HK-2 (cell line): ENCODE results near the gene ERC1.
"Not testable (repeated sequence)": the region's sequence is repeated elsewhere in the genome, so short reads cannot be mapped to it uniquely, and the experiment has no call there.

Experiments used
- DNase-seq: peaks from one replicate; pipeline ENCODE4 v3.0.0-alpha.2; 2018; ENCODE audit not compliant: unreplicated experiment

ERC1 gene

DNA sequence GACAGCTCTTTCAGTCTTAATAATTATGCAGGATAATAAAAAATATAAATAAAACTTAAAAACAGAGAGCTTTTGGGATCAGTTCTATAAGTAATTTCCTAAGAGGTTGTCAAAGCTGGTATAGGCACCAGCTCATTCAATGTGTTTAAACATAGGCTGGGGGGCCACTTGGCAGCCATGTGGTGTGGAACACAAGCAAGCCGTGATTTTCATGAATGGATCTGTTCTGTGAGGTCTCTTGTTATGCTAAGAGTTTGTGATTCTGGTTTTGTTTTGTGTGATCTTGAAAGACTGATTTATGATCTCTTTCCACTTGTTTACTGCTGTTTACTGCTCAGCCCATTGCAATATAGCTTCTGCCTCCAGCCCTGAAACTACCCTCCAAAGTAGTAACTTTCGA, 362.4 kb downstream of the ERC1 start:
- no peak for DNase-seq

DNA sequence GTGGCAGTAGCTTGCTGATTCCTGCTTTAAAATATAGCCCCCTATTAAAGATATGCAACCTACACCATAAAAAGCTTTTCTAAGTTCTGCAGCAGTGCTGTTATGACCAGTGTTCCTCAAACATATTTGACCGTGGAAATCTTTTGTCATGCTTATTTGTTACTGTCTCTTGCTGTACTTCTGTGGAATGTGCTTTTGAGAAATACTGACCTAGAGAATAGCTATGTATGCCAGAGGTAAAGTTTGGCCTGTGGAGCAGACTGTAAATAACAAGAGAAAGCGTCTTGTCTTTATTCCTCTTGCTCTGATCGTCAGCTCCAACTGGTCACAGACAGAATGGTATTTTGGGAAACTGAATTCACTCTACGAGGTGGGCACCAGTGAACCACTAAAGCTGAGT, 364.4 kb downstream of the ERC1 start:
- no peak for DNase-seq

DNA sequence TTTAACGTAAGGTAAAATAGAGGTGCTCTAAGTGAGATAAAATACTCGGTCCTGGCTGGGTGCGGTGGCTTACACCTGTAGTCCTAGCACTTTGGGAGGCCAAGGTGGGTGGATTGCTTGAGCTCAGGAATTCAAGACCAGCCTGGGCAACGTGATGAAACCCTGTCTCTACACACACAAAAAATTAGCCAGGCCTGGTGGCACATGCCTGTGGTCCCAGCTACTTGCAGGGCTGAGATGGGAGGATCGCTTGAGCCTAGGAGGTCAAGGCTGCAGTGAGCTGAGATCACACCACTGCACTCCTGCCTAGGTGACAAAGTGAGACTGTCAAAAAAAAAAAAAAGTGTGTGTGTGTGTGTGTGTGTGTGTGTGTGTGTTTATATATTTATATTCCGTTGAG, 364.8 kb downstream of the ERC1 start:
- not testable (repeated sequence) for DNase-seq

DNA sequence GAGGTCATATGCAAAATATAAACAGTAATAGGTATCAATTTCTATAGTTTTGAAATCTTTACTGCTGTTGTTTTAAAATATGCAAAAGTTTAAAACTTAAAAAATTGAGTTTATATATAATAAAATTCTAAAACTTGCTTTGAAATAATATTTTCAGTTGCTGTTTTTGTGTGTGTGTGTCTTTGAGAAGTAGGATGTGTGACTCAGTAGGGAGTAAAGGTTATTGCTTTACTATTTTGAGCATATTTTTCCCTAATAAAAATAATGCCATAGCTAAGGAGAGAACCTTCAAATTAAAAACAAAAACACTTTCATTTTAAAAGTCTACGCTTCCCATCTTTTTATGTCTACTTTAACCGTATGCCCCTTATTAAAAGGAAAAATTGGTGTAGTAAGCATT, 365.3 kb downstream of the ERC1 start:
- DNase-seq, result no peak

DNA sequence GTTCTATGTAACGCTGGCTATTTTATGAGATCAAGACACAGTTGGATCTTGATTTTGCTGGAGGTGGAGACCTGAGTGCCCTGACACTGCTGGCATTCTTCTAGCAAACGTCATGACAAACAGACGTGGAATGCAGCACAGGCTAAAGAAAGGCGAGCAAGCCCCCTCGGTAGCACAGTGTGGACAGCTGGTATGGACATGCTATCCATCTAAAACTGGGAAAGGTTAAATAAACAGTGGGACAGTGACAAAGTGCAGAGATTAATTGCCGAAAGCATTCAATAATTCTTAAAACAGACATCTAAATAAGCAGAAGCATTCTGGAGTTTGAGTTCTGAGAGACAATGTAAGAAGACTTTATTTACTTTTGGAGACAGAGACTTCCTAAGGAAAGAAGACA, 366.1 kb downstream of the ERC1 start:
- DNase-seq, result no peak

DNA sequence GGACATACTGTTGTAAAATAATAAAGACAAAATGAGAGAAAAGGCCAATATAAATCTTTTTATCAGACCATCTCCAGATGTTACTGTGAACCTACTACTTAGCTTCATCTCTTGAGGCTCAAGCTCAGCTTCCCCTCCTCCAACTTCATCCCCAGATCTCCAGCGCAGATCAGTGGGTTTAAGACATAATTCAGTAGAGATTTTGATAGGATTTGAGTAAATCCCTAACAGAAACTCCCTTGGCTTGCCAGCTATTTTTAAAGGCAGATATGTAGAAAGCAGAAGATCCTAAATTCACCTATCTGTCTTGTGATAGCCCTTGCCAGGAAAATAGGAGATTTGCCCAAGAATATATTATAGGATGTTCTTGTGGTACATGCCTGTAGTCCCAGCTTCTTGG, 366.7 kb downstream of the ERC1 start:
- no peak for DNase-seq

DNA sequence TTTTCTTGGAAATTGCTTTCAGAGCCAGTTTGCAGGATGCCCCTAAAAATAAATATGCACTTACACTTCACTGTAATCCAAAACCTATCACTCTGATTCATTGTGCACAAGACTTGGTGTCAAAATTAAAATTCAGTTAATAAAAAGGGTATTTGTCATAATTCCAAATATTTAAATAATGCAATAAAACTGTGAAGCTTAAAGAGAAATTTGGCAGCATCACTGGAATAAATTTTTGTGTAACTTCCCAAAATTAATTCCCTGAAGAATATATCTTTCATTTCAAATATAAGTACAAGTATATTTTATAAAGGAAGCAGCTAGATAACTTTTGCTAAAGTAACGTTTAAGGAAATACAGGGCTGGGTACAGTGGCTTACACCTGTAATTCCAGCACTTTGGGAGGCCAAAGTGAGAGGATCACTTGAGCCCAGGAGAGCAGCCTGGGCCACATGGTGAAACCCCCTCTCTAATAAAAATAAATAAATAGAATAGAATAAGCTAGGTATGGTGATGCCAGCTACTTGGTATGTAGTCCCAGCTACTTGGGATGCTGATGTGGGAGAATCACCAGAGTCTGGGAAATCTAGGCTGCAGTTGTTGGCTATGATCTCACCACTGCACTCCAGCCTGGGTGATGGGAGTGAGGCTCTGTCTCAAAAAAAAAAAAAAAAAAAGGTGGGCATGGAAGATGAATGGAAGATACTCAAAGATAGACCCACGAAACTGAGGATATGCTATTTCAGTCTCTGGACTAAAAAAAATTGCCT, 369.6 kb downstream of the ERC1 start:
- peak; percentile 41 for DNase-seq

DNA sequence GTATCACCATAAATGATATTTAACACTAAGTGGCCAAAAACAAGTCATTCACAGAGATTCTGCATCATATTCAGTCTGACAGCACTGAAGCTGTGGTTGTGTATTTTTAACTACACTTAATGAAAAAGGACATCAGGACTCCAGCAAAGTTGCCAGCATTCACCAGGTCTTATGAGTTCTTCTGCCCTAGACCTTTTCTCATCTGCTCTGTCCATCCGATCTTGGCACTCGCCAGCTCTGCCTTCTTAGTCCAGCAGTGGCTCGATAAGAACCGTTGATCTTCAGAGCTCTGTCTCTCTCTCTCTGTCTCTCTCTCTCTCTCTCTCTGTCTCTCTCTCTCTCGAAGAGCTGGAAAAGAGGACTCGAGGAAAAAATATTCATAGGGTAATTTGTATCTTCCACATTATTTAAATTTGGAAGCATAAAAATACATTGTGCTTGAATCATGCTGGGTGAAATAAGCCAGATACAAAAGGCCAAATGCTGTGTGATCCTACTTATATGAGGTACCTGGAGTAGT, 371.2 kb downstream of the ERC1 start:
- DNase-seq, result no peak

DNA sequence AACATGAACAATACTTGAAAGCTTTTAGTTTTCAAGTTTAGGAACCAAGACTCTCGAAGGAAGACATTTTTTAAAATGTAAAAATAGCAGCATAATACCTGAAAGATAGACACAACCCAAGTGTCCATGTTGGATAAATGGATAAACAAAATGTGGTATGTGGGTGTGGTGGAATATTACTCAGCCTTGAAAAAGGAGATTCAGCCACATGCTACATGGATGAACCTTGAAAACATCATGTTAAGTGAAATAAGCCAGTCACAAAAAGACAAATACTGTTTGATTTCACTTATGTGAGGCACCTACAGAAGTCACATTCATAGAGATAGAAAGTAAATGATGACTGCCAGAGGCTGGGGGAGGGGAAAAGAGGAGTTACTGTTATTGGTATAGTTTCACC, 374.7 kb downstream of the ERC1 start:
- DNase-seq, result no peak

DNA sequence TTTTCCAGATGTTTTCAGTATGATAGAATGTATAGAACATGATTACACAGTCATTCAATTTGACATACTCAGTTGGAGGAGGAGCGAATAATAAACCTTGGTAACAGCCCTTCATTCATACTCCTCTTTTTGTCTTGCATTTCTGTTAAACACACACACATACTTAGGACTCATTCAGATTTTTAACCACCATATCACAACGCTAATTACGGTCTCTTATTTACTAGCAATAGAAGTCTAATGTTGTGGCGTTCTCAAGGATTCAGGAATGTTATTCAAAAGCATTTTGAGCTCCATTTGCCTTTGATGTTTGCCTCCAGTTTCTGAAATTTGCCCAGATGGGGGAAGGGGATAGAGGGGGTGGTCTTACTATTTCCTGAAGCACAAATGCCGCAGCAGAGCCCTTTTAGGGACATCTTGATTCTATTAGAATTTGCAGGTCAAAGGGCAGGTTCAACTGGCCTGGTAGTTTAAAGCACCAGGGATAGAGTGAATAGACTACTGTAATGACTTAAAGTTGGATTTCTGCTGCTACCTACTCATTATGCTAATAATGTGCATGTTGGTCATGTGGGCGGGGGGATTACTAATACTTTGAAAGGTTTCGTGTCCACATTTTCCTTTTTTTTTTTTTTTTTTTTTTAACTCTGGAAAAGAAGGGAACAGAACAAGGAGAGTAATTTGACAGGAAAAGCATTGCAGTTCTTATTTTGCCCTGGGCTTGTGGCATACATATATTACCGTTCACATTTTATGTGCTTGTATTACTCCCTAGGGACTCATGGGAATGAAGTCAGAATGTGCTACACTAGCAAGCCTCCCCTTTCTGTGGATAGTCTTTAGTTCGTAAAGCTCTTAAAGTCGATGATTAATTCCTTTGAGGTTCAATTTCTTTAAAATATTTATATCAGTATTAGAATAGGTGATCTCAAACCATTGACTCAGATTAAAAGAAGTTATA, 376.6 kb downstream of the ERC1 start:
- no peak for DNase-seq

DNA sequence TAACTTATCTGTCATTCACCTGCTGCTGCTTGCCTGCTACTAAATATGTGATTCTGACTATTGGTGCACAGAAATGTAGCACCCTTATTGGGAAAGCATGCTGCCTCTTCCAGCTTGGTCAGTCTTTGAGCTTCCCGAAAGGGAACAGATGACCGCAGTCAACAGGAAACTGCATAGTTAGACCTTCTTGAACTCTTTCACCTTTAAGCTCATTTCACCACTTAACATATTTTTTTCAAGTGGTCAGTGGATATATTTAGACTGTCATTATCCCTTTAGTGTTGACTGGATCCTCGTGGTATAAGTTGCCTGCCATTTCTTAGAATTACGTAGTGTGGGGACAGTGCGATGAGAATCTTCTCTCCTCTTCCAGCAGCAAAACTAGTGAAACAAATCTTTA, 378.4 kb downstream of the ERC1 start:
- no peak for DNase-seq

DNA sequence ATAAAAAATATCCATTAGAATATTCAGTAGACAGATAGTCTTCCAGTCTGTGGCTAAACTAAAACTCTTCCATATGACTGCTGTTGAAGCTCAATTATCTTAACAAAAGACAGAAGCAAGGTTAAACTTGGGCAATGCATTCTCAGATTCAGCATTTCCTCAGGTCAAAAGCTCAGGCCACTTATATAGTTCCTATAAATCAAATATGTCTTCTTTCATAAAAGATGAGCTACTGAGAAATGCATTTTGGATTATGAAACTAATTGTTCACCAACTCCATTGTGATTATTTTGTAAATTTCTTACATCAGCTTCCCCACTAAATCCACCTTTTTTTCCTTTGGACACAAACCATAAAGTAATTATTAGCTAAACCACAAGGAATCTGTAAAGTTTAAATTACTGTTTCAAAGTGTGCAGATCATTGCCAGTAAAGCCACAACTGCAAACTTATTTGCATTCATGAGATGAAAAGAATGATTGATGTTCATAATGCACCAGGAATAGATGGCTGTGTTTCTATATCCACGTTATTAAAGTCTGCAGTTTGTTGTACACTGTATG, 379.0 kb downstream of the ERC1 start:
- no peak for DNase-seq

DNA sequence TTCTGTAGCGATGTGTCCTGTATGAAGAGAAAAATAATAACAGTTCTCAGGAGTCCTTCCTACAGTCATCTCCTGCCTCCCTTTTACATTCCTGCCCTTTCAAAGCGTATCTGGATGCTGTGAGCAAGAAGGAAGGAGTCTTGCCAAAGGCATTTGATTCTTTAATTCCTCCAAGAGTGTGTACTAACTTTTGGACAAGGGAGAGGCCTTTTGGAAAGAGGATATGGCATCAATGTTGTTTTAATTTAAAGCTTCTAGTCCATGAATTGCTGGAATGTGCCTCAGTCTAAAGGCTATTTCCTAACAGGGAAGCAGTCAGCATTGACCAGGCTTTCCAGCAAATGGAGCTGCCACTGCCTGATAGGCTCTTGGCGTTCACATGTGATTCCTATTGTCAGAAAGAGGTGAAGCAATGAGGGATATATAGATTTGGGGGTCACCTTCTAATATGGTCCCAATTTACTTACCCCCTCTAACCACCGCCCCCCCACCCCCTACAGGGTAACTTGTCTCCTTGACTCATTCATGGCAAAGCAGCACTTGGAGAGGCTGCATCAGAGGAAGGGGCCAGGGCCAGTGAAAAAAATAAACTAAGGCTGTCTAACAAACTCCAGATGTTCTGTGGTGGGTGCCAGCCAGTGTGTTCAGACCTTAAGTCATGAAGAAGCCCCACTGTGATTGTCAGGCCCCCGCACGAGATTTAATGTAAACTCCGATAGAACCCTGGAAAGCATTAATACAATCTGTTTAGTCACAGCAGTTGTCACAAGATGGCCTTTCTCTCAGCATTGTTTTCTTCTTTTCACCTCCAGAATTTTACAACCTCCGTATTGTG, 383.1 kb downstream of the ERC1 start:
- no peak for DNase-seq

DNA sequence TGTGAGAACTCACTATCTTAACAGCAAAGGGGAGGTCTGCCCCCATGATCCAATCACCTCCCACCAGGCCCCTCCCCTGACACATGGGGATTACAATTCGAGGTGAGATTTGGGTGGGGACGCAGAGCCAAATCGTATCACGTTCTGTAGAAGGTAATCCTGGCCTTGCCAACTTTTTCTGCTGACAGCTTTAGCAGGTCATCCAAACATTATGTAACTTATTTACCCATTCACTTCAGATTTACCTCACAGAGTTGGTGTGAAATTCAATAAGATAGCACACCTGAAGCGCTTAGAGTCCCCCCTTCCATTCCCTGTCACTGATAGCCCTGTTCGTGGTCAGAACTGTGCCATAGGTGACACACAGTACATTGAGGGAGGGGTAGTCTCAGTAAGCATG, 384.3 kb downstream of the ERC1 start:
- DNase-seq, result no peak

DNA sequence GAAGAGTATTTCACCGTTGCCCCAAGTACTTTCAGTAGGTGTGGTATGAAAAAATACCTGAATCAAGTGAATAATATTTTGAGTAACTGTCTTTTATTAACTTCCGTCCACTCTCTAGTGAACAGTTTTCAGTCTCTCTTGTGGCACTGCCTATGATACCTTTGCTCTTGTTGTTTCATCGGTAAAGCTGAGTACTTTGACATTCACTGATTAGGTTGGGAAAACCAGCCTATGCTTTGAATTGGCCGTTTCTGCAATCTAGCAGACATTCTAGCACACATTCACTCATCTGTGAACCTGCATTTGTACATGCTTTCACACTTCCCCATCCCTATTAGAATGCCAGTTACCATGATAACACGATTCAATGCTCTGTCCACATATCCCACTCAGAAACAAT, 386.1 kb downstream of the ERC1 start:
- no peak for DNase-seq

DNA sequence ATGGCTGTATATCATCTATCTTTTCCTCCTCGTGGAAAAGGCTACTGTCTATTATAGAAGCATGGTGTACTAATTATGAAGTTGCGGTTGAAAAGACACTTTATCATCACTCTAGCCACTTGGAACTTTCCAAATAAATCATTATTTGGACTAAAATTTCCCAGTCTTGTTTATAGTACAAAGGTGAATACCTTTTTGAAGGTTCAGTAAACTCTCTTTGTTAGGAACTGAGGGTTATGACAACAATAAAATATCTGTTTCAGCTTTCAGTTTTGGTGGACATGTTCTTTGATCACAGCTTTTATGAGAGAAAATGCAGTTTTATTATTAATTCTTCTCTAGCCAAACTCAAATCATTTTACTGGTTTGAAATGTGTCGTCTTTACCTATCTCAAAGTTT, 386.7 kb downstream of the ERC1 start:
- DNase-seq, result no peak

DNA sequence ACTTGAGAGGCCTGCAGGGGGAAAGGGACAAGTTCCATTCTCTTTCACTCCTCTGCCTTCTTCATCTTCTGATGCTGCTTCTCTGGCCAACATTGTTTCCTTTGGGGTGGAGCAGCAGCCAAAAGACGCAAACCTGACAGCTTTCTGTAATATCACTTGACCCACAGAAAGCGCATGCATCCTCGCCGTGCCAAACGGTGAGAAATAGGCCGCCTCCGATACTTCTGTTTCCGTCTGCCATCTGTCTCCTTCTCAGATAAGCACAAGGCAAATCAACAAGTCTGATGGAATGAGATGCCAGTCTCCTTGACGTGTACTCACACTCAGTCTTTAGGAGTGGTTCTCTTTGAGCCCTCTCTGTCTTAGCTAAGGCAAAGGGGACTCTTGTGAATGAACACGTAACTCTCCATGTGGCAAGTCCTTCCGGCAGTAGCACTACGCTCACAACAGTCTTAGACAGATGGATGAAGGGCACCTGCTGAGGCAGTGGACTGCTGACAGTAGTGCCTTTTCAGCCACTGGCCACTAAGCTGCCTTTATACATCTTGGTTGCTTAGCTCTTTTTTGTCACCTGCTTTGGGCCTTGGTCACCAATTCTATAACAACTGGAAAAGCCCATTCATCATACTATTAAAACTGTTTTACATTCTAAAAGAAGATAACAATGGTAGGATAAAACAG, 389.3 kb downstream of the ERC1 start:
- no peak for DNase-seq

DNA sequence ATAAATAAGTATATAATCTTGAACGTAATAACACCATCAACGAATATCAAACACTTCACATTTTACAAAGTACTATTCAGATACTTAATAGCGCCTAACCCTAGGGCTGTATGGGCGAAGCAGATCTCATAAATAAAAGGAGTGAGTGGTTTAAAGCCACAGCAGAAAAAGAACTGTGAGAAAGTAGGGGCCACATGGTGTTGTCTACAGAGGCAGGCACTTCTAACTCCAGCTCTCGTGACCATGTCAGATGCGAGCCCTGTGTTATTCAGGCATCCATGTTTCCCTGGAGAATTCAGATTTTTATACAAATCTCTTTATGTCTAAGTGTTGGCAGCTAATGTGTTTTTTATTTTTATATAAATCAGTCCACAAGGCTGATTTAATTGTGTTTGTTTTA, 391.1 kb downstream of the ERC1 start:
- no peak for DNase-seq

DNA sequence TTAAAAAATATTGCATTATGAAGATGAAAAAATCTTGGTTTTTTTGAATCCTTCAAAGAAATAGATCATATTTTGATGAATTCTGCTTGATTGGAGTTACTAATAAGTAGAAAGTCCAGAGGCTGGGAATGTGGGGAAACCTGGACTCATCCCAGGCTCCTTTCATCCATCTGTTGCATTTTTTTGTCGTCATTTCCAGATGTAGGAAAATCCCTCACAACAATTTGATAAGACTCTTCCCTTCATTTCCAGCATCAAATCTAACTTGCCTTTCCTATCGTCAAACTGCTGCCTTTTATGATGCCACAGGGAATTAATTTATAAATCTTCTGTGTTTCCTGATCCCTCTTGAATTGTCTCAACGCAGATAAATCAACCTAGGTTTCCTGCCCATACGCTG, 391.8 kb downstream of the ERC1 start:
- DNase-seq, result no peak

DNA sequence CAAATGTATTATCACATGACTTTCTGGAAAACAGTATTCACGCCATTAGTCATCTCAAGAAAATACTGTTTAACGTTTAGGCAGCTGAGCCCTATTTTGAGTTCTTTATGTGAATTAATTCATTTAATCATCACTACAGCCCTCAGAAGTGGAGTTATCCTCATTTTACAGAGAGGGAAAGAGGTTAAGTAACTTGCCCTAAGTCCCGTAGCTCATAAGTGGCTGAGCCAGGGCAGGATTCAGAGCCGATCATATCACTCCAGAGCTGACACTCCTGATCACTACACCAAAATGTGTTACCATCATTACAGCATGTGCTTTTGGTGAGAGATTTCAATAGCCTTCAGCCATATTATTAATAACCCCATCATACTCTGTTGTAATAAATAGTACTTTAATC, 392.7 kb downstream of the ERC1 start:
- DNase-seq, result no peak

DNA sequence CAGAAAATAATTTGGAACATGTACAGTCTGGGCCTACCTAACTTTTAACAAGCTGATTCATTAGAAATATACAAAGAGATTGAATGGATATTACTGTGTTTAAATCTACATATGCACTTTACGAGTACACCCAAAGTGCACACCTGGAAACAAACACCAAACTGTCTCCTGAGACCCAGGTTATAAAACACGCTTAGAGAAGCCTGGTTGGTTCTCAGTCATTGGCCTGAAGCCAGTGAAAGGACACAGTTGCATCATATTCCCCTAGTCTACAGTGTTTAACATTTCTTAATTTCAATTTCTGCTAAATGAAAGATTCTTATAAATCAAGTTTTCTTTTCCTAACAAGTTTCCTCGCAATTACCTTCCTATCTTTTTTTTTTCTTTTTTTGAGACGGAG, 393.9 kb downstream of the ERC1 start:
- DNase-seq, result no peak
